Parathyroid adenoma (tissue), 2 donors: ENCODE data around the gene C1QL1.

Source experiments
- H2AFZ ChIP-seq: fragments of 300-600 bp; sonication (generic); one replicate; pipeline ENCODE4 v1.7.0; 2017; ENCODE audit warnings: antibody characterized with exemption, mild to moderate bottlenecking
- H3K27ac ChIP-seq: fragments of 300-600 bp; sonication (generic); one replicate; pipeline ENCODE4 v1.7.0; 2017
- H3K27me3 ChIP-seq: fragments of 300-600 bp; sonication (generic); one replicate; pipeline ENCODE4 v1.7.0; 2017; ENCODE audit warnings: low read length; ENCODE audit not compliant: control insufficient read depth, insufficient read depth
- H3K36me3 ChIP-seq: fragments of 300-600 bp; sonication (generic); one replicate; pipeline ENCODE4 v1.7.0; 2017; ENCODE audit warnings: low read length; ENCODE audit not compliant: control insufficient read depth, insufficient read depth
- H3K4me1 ChIP-seq: fragments of 300-600 bp; sonication (generic); one replicate; pipeline ENCODE4 v1.7.0; 2017; ENCODE audit warnings: control low read depth
- H3K4me2 ChIP-seq: fragments of 300-600 bp; sonication (generic); one replicate; pipeline ENCODE4 v1.7.0; 2017; ENCODE audit warnings: low read length
- H3K4me3 ChIP-seq: fragments of 300-600 bp; sonication (generic); one replicate; pipeline ENCODE4 v1.7.0; 2017; ENCODE audit warnings: low read depth, low read length
- H3K79me2 ChIP-seq: fragments of 300-600 bp; sonication (generic); one replicate; pipeline ENCODE4 v1.7.0; 2017; ENCODE audit warnings: control low read depth
- H3K9ac ChIP-seq: fragments of 300-600 bp; sonication (generic); one replicate; pipeline ENCODE4 v1.7.0; 2017; ENCODE audit warnings: mild to moderate bottlenecking
- H3K9me3 ChIP-seq: fragments of 300-600 bp; sonication (generic); one replicate; pipeline ENCODE4 v1.7.0; 2017; ENCODE audit warnings: low read length; ENCODE audit not compliant: control insufficient read depth
- CTCF ChIP-seq: fragments of 300-600 bp; sonication (generic); IDR thresholded peaks from one replicate; pipeline ENCODE4 v1.7.0; 2017; ENCODE audit warnings: antibody characterized with exemption, mild to moderate bottlenecking
- donor health status: primary hyperparathyroidism.

The C1QL1 gene

GRCh38 chr17:44941712-44942331 lies 26.3 kb downstream of the C1QL1 start:
- Histone ChIP-seq H3K4me2 (no peak overlapping the region), H2AFZ (no peak overlapping the region), H3K4me3 (no peak overlapping the region), H3K36me3 (no peaks in the 10 kb centered on the region), H3K79me2 (no peaks in the 10 kb centered on the region), H3K27ac (no peak overlapping the region), H3K27me3 (no peaks in the 10 kb centered on the region), H3K4me1 (no peaks in the 10 kb centered on the region), H3K9ac (no peak overlapping the region), H3K9me3 (no peaks in the 10 kb centered on the region)
- no peak for TF ChIP-seq CTCF

GRCh38 chr17:44940768-44941167 lies 27.3 kb downstream of the C1QL1 start:
- Histone ChIP-seq H2AFZ (no peak overlapping the region), H3K4me1 (no peaks in the 10 kb centered on the region), H3K36me3 (no peaks in the 10 kb centered on the region), H3K27me3 (no peaks in the 10 kb centered on the region), H3K9ac (no peak overlapping the region), H3K4me3 (no peak overlapping the region), H3K27ac (no peak overlapping the region), H3K9me3 (no peaks in the 10 kb centered on the region), H3K4me2 (no peak overlapping the region), H3K79me2 (no peaks in the 10 kb centered on the region)
- no peak for TF ChIP-seq CTCF

GRCh38 chr17:44940317-44940716 lies 27.8 kb downstream of the C1QL1 start:
- Histone ChIP-seq H3K79me2 (no peaks in the 10 kb centered on the region), H3K9ac (no peak overlapping the region), H2AFZ (no peak overlapping the region), H3K27me3 (no peaks in the 10 kb centered on the region), H3K4me1 (no peaks in the 10 kb centered on the region), H3K36me3 (no peaks in the 10 kb centered on the region), H3K27ac (no peak overlapping the region), H3K4me3 (no peak overlapping the region), H3K9me3 (no peaks in the 10 kb centered on the region), H3K4me2 (no peak overlapping the region)
- no peak for TF ChIP-seq CTCF

DNA sequence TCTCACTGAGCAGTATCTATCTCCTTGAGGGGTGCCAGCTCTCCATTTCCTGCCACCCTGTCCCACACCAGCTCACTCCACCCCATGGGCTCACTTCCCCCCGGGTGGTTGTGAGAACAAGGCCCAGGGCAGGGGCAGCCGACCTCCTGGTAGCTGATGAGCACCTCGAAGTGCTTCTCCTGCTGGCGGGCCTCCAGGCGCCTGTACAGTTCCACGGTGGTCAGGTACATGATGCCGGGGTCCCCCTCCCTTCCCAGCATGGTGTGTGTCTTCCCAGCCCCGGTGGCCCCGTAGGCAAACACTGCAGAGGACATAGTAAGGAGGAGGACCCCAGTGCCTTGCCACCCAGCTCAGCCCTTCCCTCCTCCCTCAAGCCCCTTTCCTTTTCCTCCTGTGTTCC lies 33.0 kb downstream of the C1QL1 start:
- no peak overlapping the region for H3K4me2 ChIP-seq
- H3K27ac ChIP-seq, result no peak overlapping the region
- H3K9ac ChIP-seq, result no peak overlapping the region
- H3K4me1 ChIP-seq, result no peaks in the 10 kb centered on the region
- H3K79me2 ChIP-seq, result no peaks in the 10 kb centered on the region
- no peaks in the 10 kb centered on the region for H3K27me3 ChIP-seq
- H3K36me3 ChIP-seq, result no peaks in the 10 kb centered on the region
- H3K4me3 ChIP-seq, result no peak overlapping the region
- H2AFZ ChIP-seq, result no peak overlapping the region
- TF ChIP-seq CTCF, result no peak
- H3K9me3 ChIP-seq, result no peaks in the 10 kb centered on the region

- Histone ChIP-seq H3K27me3 (no peaks in the 10 kb centered on the region), H3K36me3 (no peaks in the 10 kb centered on the region), H3K79me2 (no peaks in the 10 kb centered on the region), H3K9ac (no peak overlapping the region), H3K9me3 (no peaks in the 10 kb centered on the region), H3K4me3 (no peak overlapping the region), H3K4me2 (no peak overlapping the region), H3K4me1 (no peaks in the 10 kb centered on the region), H3K27ac (no peak overlapping the region), H2AFZ (no peak overlapping the region)
- TF ChIP-seq CTCF, result no peak
Observed at GRCh38 chr17:44934745-44935105, 33.4 kb downstream of the C1QL1 start.
